H1 (cell line): Measurements from ENCODE around the gene BAZ2B.

Experiments
- BRCA1 ChIP-seq: IDR thresholded peaks from 2 replicates; pipeline ENCODE4 v1.6.1; 2012; ENCODE audit warnings: low read depth, low read length, improper control_type of control experiment
- CHD7 ChIP-seq: fragments of 300-600 bp; sonication (generic); IDR thresholded peaks from 2 replicates; pipeline ENCODE4 v1.7.1; 2012; ENCODE audit warnings: low read length, moderate library complexity, mild to moderate bottlenecking, inconsistent platforms; ENCODE audit not compliant: insufficient replicate concordance
- CTCF ChIP-seq, 3 experiments: IDR thresholded peaks; 1 replicate in 2 of 3; 2 replicates in 1 of 3; pipeline versions ENCODE4 v1.5.1 to v1.6.1; 2011; ENCODE audit warnings: low read length in 3 of 3, mild to moderate bottlenecking in 3 of 3, inconsistent platforms in 2 of 3, low read depth in 1 of 3, moderate library complexity in 1 of 3; ENCODE audit not compliant: insufficient read depth in 1 of 3; ENCODE audit errors: control extremely low read depth in 1 of 3
- GTF2F1 ChIP-seq: IDR thresholded peaks from 2 replicates; pipeline ENCODE4 v1.6.1; 2012; ENCODE audit warnings: low read depth, low read length, improper control_type of control experiment, borderline replicate concordance
- RFX5 ChIP-seq: IDR thresholded peaks from 2 replicates; pipeline ENCODE4 v1.6.1; 2011; ENCODE audit warnings: low read depth, low read length, improper control_type of control experiment, borderline replicate concordance

- TF ChIP-seq BRCA1 (no peak), CHD7 (no peak), RFX5 (no peak), CTCF (IDR thresholded peaks at IDR 0.05; ENCODE audit: control extremely low read depth in 1 of 3, insufficient read depth in 1 of 3, low read depth in 1 of 3, low read length in 3 of 3) (no peak), GTF2F1 (no peak)
These were observed 118.5 kb downstream of the BAZ2B start for GRCh38 chr2:159497847-159498246.
